Ureter (tissue), 1 donor: Measurements from ENCODE around the gene SLIT1. TPM values are rescaled to one million over a fixed set of nuclear protein-coding genes. Genes with fewer than 3 reads are reported as not detected.

Experiments used
- DNase-seq: peaks from one replicate; pipeline ENCODE4 v3.0.0-alpha.2; 2020; ENCODE audit warnings: low spot score
- total RNA-seq: library from RNA; stranded (reverse); gene quantifications from one replicate; pipeline ENCODE4 v1.2.4, GENCODE V29; 2023
- donor health status: DM: yes; HTN: yes; CAD: no.

Gene SLIT1
- total RNA-seq, 1 donor from 2014 or later: 0.34 TPM

GRCh38 chr10:97140049-97140846 lies 45.5 kb downstream of the SLIT1 start:
- no peak for DNase-seq

GRCh38 chr10:97139651-97140048 lies 46.1 kb downstream of the SLIT1 start:
- DNase-seq: no peak

GRCh38 chr10:97138846-97139245 lies 46.9 kb downstream of the SLIT1 start:
- DNase-seq: no peak

- DNase-seq: no peak
These were observed 47.6 kb downstream of the SLIT1 start for GRCh38 chr10:97138174-97138573.

- no peak for DNase-seq
These were observed 49.0 kb downstream of the SLIT1 start for GRCh38 chr10:97136756-97137155.

GRCh38 chr10:97135464-97135863 lies 50.3 kb downstream of the SLIT1 start:
- DNase-seq: no peak

GRCh38 chr10:97134983-97135382 lies 50.8 kb downstream of the SLIT1 start:
- DNase-seq: no peak

- no peak for DNase-seq
These were observed 51.6 kb downstream of the SLIT1 start for GRCh38 chr10:97134110-97134509.

- DNase-seq: no peak
These were observed 53.5 kb downstream of the SLIT1 start for GRCh38 chr10:97132273-97132672.

- no peak for DNase-seq
These were observed 54.1 kb downstream of the SLIT1 start for GRCh38 chr10:97131666-97132065.

GRCh38 chr10:97131181-97131628 lies 54.6 kb downstream of the SLIT1 start:
- no peak for DNase-seq

GRCh38 chr10:97129666-97130065 lies 56.1 kb downstream of the SLIT1 start:
- DNase-seq: no peak

GRCh38 chr10:97128516-97129154 lies 57.1 kb downstream of the SLIT1 start:
- no peak for DNase-seq

GRCh38 chr10:97128039-97128492 lies 57.7 kb downstream of the SLIT1 start:
- DNase-seq: no peak

GRCh38 chr10:97127509-97127908 lies 58.2 kb downstream of the SLIT1 start:
- DNase-seq: no peak

- no peak for DNase-seq
These were observed 61.5 kb downstream of the SLIT1 start for GRCh38 chr10:97124211-97124610.

GRCh38 chr10:97123765-97124164 lies 62.0 kb downstream of the SLIT1 start:
- no peak for DNase-seq

GRCh38 chr10:97121041-97121440 lies 64.7 kb downstream of the SLIT1 start:
- DNase-seq: no peak

- DNase-seq: no peak
These were observed 65.4 kb downstream of the SLIT1 start for GRCh38 chr10:97120370-97120769.

- DNase-seq: no peak
These were observed 66.6 kb downstream of the SLIT1 start for GRCh38 chr10:97119058-97119745.

GRCh38 chr10:97117372-97117771 lies 68.4 kb downstream of the SLIT1 start:
- no peak for DNase-seq

- DNase-seq: no peak
These were observed 69.1 kb downstream of the SLIT1 start for GRCh38 chr10:97116462-97117162.
